Epithelial cell of proximal tubule (primary cell): ENCODE measurements around the gene SLC29A2. TPM values are rescaled to one million over a fixed set of nuclear protein-coding genes. Genes with fewer than 3 reads are reported as not detected.

Source experiments
- DNase-seq: peaks from one replicate; pipeline ENCODE4 v3.0.0-alpha.2; 2011; ENCODE audit warnings: low read depth
- H3K4me3 ChIP-seq: 2 replicates; pipeline ENCODE4 v1.5.1; 2011; ENCODE audit warnings: low read depth, mild to moderate bottlenecking, low read length
- CTCF ChIP-seq: conservative IDR thresholded peaks from 2 replicates; pipeline ENCODE4 v1.5.1; 2012; ENCODE audit warnings: low read depth, mild to moderate bottlenecking, low read length
- total RNA-seq: library from RNA; depleted of rRNA; stranded (reverse); fragments of >200 nt; gene quantifications from 2 replicates; pipeline ENCODE4 v1.2.3, GENCODE V29; 2015

Gene SLC29A2
- total RNA-seq, 1 donor from 2014 or later, result 6.6 TPM

DNA sequence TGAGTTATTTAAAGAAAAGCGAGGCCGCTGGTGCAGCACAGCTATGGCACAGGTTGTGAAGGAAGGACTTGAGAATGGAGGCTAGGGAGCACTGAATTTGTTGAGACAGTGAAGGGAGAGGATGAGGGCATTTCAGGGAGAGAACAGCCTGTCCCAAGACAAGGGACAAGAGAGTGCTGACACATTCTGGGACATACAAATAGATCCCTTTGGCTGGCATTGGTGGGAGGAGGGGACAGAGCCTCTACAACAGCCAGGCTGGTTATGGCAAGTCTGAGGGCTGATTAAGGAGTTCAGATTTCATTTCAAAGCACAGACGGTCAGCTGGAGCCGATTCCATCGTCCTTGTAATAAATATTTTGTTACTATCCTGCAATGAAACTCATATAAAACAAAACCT lies 1.7 kb upstream of the SLC29A2 start:
- no peak overlapping the region for H3K4me3 ChIP-seq
- DNase-seq, result no peak
- TF ChIP-seq CTCF, result no peak

DNA sequence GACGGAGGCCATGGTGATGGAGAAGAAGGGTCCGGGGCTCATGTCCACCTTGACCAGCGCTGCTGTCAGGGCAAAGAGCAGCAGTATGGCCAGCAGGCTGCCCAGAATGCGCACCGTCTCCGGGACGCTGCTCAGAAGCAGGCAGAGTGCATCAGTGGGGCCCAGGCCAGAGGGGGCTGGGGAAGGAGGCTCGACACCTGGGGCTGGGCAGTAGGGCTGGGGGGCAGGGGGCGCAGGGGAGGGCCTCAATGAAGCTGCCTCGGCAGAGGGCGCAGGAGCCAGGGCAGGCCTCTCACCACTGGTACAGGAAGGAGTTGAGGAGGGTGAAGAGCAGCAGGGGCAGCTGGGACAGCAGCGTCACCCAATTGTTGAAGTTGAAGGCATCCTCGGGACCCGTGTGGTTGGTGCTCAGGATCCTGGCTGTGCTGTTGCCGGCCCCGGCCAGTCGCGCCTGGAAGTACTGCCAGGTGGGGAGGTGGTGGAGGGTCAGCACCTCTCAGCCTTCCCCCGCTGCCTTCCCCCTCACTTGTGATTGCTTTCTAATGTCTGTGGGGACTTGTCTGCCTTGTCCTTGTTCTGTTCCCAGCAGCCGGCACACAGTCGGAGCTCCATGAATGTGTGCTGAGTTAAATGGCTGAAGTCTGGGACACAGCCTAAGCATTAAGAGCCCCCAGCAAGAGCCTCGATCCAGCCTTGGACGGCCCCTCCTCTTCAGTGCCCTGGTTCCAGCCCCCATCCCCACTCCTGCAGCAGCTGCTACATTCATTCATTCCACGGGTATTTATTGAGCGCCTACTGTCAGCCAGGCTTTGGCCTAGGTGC lies 2.3 kb downstream of the SLC29A2 start:
- no peak for TF ChIP-seq CTCF
- H3K4me3 ChIP-seq, result no peak overlapping the region
- DNase-seq, result no peak

DNA sequence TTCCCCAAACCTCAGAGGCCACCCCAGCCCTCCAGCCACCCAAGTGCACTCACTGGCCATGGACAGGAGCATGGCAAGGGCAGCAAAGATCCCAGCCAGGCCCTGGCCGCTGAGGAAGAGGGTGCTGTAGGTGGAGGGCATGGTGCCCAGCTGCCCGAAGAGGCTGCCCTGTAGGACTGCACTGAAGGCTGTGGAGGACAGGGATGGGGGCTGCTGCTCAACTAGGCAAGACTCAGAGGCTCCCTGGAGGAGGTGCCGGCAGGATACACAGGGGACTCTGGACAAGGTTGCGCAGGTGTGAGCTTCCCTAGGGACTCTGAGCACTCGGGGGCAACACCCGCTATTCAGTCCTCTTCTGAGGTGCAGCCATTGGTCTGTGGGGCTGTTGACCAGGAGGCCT lies 3.1 kb downstream of the SLC29A2 start:
- H3K4me3 ChIP-seq, result no peak overlapping the region
- no peak for TF ChIP-seq CTCF
- no peak for DNase-seq

DNA sequence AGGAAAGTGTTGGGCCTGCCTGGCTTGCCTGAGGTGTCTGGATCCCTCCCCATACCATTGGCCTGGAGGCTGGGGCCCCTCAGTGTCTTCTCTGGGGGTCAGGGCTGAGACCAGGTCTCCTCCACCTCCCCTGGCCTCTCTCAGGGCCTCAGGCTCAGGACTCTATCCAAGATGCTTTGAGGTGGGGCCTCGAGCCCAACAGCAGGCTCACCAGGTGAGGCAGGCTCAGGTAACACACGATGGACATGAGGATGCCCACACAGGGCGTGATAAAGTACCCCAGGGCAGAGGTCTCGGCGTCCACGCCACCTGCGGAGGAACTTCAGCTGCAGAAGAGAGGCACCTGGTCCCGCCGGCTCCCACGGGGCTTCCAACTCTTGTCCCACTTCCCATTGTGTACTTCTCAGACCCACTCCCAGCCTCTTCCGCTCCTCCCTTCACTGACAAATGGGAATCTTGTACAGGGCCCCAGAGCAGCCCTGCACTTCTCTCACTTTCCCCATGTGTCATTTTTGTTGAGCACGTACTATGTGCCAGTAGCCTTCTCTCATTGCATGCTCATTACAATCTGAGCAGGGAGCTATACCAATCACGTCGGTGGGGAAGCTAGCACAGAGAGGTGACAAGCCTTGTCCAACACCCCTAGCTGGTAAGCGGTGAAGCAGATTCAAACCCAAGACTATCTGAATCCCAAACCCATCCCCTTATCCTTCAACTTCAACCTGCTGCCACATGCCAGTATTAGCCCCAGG lies 3.8 kb downstream of the SLC29A2 start:
- TF ChIP-seq CTCF, result no peak
- H3K4me3 ChIP-seq, result no peak overlapping the region
- DNase-seq, result no peak

- DNase-seq, result no peak
- H3K4me3 ChIP-seq, result no peak overlapping the region
- TF ChIP-seq CTCF, result no peak
Measured at GRCh38 chr11:66366844-66367477, 4.6 kb downstream of the SLC29A2 start.

- TF ChIP-seq CTCF, result no peak
- no peak overlapping the region for H3K4me3 ChIP-seq
- no peak for DNase-seq
Measured at GRCh38 chr11:66365711-66366619, 5.6 kb downstream of the SLC29A2 start.
